ENCODE results near the gene TMPRSS3.

TMPRSS3 gene

DNA sequence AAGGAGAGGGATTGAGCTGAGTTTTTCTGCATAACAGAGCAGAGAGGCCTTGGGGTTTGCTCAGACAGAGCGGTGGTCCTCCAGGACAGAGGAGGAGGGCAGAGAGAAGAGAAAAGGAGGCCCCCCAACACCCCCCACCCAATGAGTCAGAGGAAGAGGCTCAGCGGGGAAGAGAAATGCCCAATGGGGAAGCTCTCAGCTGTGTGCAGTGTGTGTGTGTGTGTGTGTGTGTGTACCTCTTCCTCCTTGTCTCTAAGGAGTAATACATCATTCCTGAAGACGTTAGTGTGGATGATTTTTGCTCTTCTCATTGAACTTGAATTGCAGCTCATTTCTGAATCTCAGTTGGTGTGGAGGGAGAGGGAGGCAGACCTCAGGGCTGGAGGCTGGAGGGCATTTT lies 8.7 kb downstream of the TMPRSS3 start:
- no peak for DNase-seq

- no peak for DNase-seq
Measured at GRCh38 chr21:42386034-42386591, 9.7 kb downstream of the TMPRSS3 start.

- DNase-seq = no peak
Measured at GRCh38 chr21:42385619-42386018, 10.2 kb downstream of the TMPRSS3 start.

- DNase-seq = no peak
Measured at GRCh38 chr21:42384989-42385388, 10.9 kb downstream of the TMPRSS3 start.

DNA sequence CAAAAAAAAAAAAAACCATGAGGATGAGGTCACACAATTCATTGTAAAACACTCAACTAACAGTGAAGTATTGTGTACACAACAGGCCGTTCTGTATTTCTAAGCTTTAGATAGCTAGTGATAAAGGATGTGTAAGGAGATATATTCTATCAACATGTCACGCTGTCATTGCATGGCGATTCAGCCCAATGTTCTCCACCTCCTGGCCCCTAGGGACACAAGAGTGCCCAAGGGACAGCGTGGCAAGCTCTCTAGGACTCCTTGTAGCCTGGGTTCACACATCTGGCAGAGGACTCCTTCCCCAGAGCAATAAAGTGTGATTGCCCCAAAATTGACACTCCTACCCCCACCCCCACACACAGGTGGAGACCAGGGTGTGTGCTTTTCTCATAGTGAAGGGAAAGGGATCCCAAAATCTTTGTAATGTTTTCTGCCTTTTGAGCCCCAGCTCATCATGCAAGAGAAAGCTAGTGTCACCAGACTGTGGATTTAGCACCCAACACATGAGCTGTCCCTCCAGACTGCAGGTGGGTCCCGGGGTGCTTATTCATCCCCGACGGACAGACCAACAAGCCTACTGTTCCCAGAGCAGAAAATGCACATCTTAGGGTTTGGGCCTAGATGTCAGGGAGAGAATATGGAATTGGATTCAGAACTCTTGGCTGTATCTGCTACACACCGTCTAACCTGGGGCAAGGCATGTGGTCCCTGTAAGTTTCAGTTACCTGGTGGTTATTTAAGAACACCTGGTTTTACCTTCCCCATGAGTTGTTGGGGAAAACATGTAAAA lies 11.5 kb downstream of the TMPRSS3 start:
- no peak for DNase-seq

DNA sequence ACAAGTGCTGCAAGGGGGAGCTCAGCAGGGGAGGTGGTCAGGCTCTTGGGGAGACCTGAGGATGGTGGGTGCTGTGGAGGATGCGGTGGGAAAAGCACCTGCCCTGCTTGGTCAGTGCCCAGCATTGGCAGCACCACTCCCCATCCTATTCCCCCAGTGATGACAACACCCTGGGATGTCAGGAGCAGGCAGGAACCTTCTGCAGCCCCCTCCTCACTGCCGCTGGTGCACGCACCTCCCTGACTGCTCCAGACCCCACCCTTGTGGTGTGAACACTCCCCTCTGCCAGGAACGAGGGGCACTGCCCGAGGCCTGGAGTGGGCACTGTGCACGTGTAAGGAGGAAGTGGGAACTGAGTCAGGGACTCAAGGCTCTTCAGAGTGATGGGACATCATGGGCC lies 12.5 kb downstream of the TMPRSS3 start:
- DNase-seq = no peak

DNA sequence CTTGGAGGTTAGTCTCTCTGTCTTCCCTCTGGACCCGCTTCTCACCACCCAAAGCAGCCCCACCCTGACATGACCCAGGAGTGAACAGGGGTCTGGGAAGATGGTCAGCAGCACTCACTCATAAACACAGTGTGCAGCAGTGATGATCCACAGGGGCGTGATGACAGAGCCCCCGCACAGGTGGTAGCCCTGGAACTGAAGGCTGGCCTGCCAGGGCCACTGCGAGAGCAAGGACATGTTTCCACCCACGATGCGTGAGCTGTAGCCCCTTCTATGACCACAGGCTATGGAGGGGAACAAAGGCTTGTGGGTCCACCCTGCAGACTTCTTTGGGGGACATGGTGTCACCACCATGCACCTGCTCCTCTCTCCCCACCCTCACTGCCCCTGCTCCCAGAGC lies 12.9 kb downstream of the TMPRSS3 start:
- no peak for DNase-seq

- no peak for DNase-seq
Measured at GRCh38 chr21:42381347-42381984, 14.4 kb downstream of the TMPRSS3 start.

DNA sequence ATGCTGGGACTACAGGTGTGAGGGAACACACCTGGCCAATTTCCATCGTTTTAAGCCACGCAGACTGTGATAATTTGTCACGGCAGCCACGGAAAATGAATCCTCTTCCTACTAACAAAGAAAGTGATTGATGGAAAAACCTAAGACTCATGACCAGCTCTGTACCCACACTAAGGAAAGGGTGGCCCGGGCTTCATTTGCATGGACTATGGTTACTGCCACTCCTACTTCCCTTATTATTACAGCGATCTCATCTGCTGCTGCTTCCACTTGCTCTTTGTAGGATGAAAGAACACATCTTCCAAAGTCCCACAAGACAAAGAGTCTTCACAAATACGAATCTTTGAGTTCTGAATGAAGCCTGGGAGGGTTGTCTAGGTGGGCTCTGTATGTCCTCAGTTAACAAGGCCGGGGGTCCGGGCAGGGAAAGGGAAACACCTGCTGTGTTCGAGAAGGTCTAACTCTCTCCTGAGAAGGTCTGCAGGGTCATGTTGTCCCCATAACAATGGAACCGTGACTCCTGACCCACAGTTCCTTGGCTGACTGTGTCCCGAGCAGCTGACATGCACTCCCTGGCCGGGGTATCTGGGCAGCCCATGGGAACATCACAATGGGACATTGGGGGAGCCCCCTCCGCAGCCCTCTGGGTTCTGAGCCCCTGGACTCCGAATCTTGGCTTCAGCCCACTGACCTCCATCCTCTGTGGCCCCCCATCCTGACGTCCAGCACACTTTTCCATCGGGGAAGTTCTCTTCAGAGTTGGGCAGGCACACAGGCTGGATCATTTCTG lies 16.2 kb downstream of the TMPRSS3 start:
- DNase-seq = no peak

- DNase-seq = no peak
Measured at GRCh38 chr21:42378418-42378817, 17.4 kb downstream of the TMPRSS3 start.

GRCh38 chr21:42377951-42378340 lies 17.9 kb downstream of the TMPRSS3 start:
- no peak for DNase-seq

GRCh38 chr21:42377211-42377950 lies 18.5 kb downstream of the TMPRSS3 start:
- no peak for DNase-seq

- no peak for DNase-seq
Measured at GRCh38 chr21:42376338-42376982, 19.4 kb downstream of the TMPRSS3 start.

- DNase-seq = no peak
Measured at GRCh38 chr21:42375966-42376337, 19.9 kb downstream of the TMPRSS3 start.

- no peak for DNase-seq
Measured at GRCh38 chr21:42375506-42375905, 20.3 kb downstream of the TMPRSS3 start.

DNA sequence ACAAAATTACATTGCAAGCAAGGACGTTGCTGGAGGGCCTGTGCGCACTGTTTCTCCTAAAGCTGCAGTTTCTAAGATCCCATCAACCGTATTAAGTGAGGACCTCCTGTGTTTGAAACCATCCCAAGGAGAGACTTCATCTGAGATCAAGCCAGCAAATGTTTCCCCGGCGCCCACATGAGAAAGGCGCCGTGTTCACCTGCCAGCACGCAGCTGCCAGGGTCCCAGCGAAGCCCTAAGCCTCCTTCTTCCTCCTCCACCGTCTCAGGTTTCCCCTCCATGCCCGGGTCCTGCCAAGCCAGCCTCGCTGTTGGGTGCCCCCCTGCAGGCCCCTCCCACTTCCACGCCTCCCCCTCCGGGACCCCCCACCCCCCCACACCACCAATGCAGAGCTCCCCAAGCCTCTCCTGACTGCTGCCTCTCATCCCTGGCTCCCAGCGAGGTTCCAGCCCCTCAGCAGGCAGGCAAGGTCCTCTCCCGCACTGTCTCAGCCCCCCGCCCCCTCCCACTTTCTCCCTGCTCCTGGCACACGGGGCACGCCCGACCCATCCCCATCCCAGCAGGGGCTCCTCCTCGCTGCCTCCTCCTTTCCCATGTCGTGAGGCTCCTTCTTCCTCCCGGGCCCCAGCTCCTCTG lies 20.9 kb downstream of the TMPRSS3 start:
- no peak for DNase-seq

- no peak for DNase-seq
Measured at GRCh38 chr21:42374457-42374856, 21.4 kb downstream of the TMPRSS3 start.

DNA sequence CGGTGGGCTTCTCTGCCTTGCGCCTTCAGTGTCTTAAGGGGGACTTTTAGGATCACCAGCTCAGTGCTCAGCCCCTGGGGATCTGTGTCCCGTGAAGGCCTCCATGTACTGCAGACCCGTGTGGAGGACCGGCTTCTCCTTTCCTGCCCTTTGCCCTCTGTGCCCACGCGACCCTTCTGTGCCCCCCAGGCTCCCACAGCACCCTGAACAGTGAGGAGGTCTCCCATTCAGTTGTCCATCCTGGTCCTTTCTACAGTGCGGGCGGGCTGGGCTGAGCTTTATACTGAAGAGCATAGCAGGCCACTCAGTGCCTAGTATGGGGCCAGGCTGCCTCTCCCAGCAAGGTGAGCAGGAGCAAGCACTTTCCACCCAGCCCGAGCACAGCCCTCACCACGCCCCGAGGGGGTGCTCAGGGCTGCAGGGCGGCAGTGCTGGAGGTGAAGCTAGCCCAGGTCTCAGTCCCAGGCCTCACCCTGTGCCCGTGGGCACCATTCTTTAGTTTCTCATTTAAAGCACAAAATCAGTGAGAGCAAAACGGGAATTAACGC lies 21.9 kb downstream of the TMPRSS3 start:
- DNase-seq = no peak

DNA sequence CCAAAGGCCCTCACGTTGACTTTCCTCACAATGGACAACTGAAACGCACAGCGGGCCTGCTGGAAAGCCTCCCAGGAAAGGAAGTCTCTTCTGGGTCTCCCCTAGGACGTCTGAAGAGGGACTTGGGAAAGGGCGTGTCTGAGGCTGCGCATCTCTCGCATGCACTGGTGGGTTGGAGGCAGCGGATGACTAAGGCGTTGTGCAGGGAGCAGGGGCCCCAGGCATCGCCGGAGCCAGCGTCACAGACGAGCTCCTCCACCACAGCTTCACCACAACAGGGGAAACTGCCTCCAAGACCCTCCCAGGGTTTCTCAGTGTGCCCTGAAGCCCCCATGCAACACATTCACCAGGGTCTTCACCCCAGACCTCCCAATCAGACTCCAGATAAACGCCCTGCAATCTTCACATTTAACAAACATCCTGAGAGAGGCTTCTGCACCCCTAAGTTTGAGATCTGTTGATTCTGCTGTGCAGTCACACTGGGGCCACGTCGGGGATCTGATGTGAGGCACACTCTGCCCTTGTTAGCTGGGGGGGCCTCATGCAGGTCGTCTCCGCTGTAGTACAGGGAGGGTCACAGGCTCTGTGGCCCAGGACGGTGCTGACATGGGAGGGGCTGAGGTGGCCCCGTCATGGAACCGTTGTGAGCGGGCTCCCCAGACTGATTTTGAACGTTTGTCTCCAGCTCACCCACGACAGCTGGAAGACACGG lies 22.5 kb downstream of the TMPRSS3 start:
- DNase-seq = no peak

DNA sequence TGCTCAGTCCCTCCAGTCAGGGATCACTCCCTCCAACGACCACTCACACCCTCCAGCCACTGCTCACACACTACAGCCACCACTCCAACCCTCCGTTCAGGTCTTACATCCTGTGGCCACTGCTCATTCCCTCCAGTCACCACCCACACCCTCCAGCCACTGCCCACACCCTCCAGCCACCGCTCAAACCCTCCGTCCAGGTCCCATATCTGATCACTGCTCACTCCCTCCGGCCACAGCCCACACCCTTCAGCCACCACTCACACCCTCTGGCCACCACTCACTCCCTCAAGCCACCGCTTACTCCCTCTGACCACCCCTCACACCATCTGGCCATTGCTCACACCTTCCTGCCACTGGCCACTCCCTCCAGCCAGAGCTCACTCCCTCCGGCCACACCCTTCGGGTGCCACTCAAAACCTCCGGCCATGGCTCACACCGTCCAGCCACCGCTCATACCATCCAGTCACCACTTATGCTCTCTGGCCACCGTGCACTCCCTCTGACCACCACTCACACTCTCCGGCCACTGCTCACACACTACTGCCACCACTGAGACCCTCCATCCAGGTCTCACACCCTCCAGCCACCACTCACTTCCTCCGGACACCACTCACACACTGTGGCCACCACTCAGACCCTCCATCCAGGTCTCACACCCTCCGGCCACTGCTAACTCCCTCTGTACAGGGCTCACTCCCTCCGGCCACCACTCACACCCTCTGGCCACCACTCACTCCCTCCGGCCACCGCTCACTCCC lies 24.8 kb downstream of the TMPRSS3 start:
- DNase-seq = no peak
